A549 treated with dexamethasone at 1 μM for 4 hours (cell line): ENCODE data around the gene FXYD5. TPM values are rescaled to one million over a fixed set of nuclear protein-coding genes. Genes with fewer than 3 reads are reported as not detected.

ENCODE experiments used
- total RNA-seq: library from RNA; stranded (reverse); fragments of 200-300 nt; extraction: Qiagen RNA extraction; gene quantifications from 5 replicates; pipeline ENCODE4 v1.2.3, GENCODE V29; 2022

The FXYD5 gene, protein sequence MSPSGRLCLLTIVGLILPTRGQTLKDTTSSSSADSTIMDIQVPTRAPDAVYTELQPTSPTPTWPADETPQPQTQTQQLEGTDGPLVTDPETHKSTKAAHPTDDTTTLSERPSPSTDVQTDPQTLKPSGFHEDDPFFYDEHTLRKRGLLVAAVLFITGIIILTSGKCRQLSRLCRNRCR
- total RNA-seq = 171 to 243 TPM (median 234 TPM) in 5 replicates

DNA sequence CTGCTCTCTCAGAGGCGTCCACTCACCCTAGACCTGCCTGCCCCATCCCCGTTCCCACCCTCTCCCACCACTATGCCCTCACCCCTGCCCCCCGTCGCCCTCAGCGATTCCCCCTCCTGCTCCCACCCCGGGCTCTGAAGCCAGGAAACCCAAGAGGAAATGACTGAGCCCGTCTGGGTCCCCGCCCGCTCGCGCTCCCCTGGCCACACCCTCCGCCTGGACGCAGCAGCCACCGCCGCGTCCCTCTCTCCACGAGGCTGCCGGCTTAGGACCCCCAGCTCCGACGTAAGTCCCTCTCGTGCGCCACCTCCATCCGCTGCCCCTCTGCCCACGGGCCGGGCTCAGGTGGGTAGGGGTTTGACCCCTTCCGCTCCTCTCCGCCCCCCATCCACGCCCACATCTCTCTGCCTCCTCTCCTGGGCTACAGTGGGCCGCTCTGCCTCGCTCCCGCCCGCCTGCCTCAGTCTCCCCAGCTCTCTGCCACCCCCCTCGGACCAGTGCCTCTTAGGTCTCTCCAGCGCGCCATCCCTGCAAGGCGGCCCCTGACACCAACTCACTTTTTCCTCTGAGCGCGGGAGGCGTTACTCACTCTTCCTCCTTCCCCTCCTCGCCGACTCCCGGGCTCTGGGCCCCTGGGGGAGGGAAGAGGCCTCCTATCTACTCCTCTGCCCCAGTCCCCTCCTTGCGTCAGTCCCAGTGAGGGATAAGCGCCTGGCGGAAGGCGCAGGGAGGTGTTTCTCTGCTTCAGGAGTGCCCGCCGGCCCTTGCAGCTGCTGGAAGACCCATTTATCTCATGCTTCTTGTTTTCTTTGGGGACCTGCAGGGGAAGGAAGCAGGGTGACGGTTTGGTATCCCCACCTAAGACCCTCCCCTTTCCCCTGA is at the start of gene FXYD5:
FXYD5 (plus strand) TSS at position 211 of the 882 bp plus-strand sequence. CDS start 816 bp downstream, outside the sequence.

DNA sequence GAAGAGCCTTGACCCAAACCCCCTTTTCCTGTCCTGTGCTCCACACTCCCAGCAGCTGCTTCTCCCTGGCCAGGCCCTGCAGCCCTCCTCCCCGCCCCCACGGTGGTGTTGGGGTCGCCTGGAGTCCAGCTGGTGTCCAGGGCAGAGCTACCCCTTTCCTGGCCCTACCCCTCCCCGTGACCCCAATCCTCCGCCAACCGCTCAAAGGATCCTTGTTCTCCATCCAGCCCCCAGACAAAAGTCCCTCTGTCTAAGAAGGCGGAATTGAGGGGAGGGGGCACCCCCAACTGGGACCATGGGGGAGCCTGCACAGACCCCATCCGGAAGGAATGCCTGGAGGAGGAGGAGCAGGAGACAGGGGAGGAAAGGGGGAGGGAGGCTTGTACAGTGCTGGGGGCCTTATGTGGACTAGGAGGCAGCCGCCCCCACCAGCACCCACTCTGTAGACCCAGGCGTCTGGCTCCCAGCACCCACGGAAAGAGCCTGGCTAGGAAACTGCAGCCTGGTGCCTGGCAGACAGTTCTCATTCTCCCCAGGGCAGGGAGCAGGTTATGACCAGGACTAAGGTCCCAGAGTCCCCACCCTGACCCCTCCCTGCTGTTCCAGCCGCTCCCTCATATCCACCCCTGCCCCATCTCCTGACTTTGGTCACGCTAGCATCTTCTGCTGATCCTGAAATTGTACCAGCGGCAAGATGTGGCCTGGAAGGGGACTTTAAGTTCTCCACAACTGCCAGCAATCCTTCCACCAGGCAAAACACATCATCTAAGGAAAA is 39.2 kb upstream of the FXYD5 start, which contains the start of gene FXYD3:
FXYD3 (plus strand) TSS at position 647 of the 775 bp plus-strand sequence. CDS start 3,554 bp downstream, outside the sequence.

DNA sequence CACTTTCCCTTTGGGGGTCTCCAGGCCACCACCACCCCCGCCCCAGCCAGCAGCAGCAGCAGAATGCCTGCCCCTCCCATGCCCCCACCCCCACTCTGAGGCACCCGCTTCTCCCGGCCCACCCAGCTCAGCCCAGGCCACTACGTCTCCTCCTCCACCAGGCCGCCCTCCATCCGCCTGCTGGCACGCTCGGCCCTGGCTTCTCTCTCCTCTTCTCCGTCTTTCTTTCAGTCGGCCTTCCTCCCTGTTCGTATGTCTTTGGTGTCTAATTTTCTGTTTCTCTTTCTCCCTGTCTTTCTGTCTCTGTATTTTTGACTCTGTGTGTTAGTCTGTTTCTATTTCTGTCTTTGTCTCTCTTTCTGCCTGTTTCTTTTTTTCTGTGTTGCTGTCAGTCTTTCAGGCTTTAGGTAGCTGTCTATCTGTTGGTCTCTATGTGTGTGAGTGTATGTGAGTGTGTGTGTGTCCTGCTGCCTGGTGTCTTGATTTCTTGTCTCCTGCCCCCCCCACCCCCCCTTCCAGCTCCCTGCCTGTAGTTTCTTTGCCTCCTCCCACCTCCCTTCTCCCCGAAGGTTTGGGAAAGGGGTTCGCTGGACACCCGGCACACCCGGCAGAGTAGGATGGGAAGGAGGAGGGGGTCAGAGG is 19.8 kb upstream of the FXYD5 start, which contains the start of gene LGI4:
LGI4 (minus strand) TSS at position 459 of the 642 bp plus-strand sequence; CDS start at position 80, 379 bp downstream.

DNA sequence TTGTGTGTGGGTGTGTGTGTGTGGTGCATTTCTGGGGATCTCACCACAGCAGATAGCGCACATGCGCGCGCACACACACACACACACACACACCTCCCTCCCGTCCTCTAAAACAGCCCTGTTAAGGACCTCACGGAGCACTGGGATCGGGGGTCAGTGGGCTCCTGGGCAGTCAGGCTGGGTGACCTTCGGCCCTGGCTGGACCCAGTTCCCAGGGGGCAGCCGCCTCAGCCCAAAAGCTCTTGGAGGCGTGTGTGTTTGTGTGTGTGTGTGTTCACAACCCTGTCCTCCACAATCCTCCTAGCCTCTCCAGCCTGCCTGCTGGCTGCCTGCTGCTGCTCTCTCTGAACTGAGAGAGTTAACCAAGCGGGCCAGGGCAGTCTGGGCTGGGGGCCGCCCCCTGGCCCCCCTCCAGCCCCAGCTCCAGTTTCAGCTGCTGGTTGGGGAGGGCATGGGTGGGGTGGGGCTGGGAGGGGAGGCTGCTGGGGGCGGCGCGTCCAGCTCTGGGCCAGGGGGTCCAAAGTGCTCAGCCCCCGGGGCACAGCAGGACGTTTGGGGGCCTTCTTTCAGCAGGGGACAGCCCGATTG is 16.1 kb upstream of the FXYD5 start, which contains the start of gene FXYD1:
FXYD1 (plus strand) TSS at position 520 of the 588 bp plus-strand sequence. CDS start 1,256 bp downstream, outside the sequence.

DNA sequence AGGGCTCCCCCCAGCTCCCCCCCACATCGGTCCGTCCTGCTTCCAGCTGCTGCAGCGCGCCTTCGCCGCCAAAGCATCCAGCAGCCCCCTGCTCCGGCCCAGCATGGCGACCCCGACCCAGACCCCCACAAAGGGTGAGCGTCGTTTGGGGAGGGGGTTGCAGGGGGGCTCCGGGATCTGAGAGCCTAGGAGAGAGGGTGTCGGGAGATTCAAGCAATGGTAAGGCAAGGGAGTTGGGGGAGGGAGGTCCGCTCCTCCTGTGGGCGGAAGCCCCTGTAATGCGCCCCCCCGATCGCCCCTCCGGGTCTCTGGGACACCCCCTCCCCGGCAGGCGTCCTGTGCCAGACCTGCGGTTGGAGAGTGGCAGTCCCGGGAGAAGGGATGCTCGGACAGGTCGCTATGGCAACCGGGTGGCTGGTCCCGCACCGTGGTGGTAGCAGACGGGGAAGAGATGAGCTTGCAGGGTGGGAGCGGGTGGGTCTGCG is 11.3 kb upstream of the FXYD5 start, which contains the start of gene FXYD7:
FXYD7 (plus strand) TSS at position 25 of the 485 bp plus-strand sequence; CDS start at position 104, 79 bp downstream.

Other genes with a start within 250 kb of the FXYD5 start
- 5.1 to 6.4 TPM (median 5.5 TPM) in 5 replicates for gene ZNF30, start 227.8 kb upstream of the FXYD5 start, total RNA-seq
- 1.3 to 1.9 TPM (median 1.7 TPM) in 5 replicates for gene ZNF792, start 190.5 kb upstream of the FXYD5 start, total RNA-seq
- 106 to 154 TPM (median 148 TPM) in 5 replicates for gene GRAMD1A, start 154.4 kb upstream of the FXYD5 start, total RNA-seq
- 13.7 to 19.8 TPM (median 19.1 TPM) in 5 replicates for gene SCN1B, start 124.3 kb upstream of the FXYD5 start, total RNA-seq
- gene HPN, start 113.0 kb upstream of the FXYD5 start, total RNA-seq = 0.03 to 0.21 TPM (median 0.09 TPM) in 5 replicates
- gene FXYD3, start 38.9 kb upstream of the FXYD5 start, total RNA-seq = 0.33 to 0.67 TPM (median 0.42 TPM) in 5 replicates
- 0.15 to 0.45 TPM (median 0.22 TPM) in 5 replicates for gene LGI4, start 19.7 kb upstream of the FXYD5 start, total RNA-seq
- 0.22 to 0.33 TPM in 2 of 5 replicates, not detected in the others for gene FXYD1, start 15.9 kb upstream of the FXYD5 start, total RNA-seq
- 0.14 to 0.19 TPM (median 0.17 TPM) in 3 of 5 replicates, not detected in the others for gene FXYD7, start 11.5 kb upstream of the FXYD5 start, total RNA-seq
- gene FAM187B, start 74.0 kb downstream of the FXYD5 start, total RNA-seq = not detected in 5 replicates
- 7.4 to 11.3 TPM (median 8.8 TPM) in 5 replicates for gene LSR, start 94.3 kb downstream of the FXYD5 start, total RNA-seq
- gene USF2, start 114.2 kb downstream of the FXYD5 start, total RNA-seq = 120 to 172 TPM (median 158 TPM) in 5 replicates
- gene HAMP, start 127.8 kb downstream of the FXYD5 start, total RNA-seq = 0.03 to 0.13 TPM (median 0.08 TPM) in 3 of 5 replicates, not detected in the others
- 0.15 TPM in 1 of 5 replicates, not detected in the others for gene MAG, start 137.4 kb downstream of the FXYD5 start, total RNA-seq
- 0.88 to 1.3 TPM (median 1.1 TPM) in 5 replicates for gene CD22, start 174.5 kb downstream of the FXYD5 start, total RNA-seq
- gene FFAR1, start 193.2 kb downstream of the FXYD5 start, total RNA-seq = 0.06 TPM in 1 of 5 replicates, not detected in the others
- 0.06 to 0.17 TPM in 2 of 5 replicates, not detected in the others for gene FFAR3, start 203.7 kb downstream of the FXYD5 start, total RNA-seq
- not detected in 5 replicates for gene GPR42, start 216.3 kb downstream of the FXYD5 start, total RNA-seq